NCI-H524 treated with DMSO at 0.1 percent for 48 hours (cell line): ENCODE data around the gene KLHL40.
"Not testable (repeated sequence)": the region's sequence is repeated elsewhere in the genome, so short reads cannot be mapped to it uniquely, and the experiment has no call there.

Source experiments
- DNase-seq: peaks from one replicate; lab custom pipeline; 2025; lab: John Stamatoyannopoulos, UW

KLHL40 gene

GRCh38 chr3:42705058-42705767 lies 19.9 kb downstream of the KLHL40 start:
- DNase-seq: no peak

DNA sequence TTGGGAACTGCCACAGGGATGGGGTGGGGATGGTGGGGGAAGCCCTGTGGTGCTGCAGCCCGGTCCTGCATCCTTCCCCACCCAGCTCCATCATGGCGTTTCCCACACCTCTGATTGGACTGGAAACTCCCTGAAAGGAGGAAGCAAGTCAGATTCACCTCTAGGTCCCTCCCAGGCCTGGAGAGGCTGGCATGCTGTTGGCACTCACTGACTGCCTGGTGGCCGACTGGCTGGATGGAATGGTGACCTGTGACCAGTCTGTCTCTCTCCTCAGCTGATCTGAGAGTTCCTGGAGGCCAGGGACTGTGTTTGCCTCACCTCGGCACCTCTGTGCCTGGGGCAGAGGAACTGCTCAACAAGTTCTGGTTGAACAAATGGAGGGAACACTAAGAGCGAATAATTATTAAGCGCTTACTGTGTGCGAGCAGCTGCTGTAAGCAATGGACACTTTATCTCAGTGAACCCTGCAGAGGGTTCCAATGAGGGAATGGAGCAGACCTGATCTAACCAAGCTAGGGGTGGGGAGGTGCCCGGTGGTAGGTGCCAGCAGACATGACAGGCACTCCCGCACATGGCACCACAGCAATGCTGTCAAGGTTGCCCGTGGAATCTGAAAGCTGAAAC lies 20.7 kb downstream of the KLHL40 start:
- DNase-seq: no peak

GRCh38 chr3:42706721-42707619 lies 21.6 kb downstream of the KLHL40 start:
- DNase-seq: no peak

DNA sequence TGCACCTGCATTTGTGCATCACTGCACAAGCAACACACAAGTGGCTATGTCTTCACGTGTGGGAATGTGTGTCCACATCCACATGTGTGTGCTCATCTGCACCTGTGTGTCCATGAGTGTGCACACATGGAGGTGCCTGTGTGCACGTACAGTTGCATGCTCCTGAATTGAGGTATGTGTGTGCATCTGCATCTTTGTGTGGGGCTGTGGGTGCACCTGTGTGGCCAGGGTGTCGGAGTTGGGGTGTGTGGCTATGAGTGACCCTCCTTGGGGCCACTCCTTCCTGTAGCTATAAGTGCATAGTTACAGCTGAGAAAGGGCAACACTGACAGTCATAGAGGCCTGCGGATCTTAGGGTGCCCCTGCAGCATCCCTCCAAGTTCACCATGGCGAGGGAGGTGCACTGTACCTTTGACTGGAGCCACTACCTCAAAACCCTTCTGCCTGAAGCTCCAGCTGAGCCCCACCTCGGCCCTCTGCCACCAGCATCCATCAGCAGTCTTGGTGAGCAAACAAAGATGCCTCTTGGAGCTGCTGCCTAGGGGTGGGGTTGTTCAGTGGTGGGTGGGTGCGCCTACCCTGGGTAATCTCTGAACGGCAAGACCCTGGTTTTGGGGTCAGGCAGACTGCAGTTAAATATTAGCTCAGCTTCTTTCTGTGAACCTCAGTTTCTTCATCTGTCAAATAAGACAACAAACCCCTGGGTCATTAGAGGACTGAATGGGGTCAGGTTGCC lies 22.5 kb downstream of the KLHL40 start:
- no peak for DNase-seq

GRCh38 chr3:42708611-42709151 lies 23.3 kb downstream of the KLHL40 start:
- DNase-seq: no peak

GRCh38 chr3:42709621-42710020 lies 24.3 kb downstream of the KLHL40 start:
- DNase-seq: no peak

- no peak for DNase-seq
These were observed 25.1 kb downstream of the KLHL40 start for GRCh38 chr3:42710323-42711021.

GRCh38 chr3:42711491-42712343 lies 26.4 kb downstream of the KLHL40 start:
- DNase-seq: no peak

DNA sequence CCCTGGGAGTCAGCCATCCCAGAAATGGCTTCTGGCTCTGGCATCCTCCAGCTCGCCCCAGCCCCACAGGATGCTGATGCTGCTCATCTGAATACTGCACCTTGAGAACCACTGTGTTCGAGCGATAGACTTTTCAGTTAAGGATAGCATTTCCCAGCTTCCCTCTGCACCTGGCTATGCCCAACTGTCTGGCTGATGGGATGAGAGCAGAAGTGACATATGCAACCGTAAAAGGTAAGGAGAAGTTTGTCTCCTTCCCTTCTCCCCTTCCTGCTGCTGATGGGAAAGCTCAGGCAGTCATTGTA lies 27.0 kb downstream of the KLHL40 start:
- no peak for DNase-seq

DNA sequence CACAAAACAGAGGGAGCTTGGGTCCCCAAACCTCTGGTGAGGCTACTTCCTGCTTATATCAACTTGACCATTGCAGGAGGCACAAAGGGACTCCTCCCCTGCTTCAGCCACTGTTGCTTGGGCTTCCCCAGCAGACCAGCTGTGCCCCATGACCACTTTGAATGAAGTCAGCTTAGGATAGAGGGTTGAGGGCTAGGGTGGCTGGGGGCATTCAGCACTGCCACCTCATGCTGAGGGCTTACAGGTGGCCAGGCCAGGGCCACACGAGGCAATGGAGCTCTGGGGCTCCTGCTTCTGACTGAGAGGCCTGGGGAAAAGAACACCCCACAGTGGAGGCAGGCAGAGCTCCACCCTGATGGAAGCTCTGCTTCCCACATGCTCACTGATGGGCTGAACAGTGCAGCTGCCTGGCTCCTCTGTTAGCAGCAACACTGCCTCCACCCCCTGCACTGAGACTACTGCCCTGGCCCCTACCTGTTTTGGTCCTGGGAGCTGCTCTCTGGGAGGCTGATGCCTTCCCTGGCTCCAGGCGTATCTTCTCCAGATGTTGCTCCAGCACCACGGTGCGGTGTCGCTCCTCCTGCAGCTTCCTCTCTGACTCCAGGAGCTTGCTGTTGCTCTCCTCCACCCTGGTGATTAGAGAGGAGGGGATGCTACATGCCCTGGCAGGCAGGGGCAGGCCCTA lies 27.5 kb downstream of the KLHL40 start:
- no peak for DNase-seq

DNA sequence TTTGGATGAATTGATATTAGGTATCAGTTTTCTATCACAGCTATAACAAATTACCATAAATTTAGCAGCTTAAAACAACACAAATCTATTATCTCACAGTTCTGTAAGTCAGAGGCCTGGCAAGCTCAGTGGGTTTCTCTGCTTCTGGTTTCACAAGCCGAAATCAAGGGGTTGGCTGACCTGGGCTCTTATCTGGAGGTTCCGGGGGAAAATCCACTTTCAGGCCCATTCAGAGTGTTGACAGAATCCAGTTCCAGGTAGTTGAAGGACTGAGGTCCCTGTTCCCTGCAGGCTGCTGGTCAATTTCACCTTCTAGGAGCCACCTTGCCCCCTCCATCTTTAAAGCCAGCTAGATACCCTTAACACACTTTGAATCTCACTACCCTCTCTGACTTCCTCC lies 28.4 kb downstream of the KLHL40 start:
- DNase-seq: no peak

DNA sequence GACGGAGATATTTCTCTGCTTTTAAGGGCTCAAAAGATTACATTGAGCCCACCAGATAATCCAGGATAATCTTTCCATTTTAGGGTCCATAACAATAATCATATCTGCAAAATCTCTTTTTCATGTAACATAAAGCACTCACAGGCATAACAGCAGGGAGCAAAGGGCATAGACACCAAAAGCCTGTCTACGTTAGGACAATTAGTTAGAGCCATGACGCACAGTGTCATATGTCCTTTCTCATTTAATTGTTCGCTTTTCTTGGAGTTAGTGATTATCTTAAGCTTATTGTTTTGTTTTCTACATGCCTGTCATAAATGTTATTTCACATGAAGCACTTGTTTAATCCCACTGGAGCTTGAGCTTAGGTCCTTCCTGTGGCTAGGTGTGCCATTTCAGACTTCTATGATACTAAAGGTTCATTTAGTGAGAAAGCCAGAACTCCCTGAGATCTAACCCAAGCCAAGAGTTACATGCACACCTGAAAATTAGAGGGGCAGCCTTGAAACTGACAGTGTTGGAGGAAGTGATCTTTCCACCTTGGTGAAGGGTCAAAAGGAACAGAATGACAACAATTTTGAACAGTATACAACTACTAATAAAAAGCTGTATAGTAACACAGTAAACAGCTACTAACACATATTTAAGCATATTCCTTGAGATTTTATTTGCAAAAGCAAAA lies 29.0 kb downstream of the KLHL40 start:
- no peak for DNase-seq

- DNase-seq: no peak
These were observed 32.0 kb downstream of the KLHL40 start for GRCh38 chr3:42717306-42717705.

DNA sequence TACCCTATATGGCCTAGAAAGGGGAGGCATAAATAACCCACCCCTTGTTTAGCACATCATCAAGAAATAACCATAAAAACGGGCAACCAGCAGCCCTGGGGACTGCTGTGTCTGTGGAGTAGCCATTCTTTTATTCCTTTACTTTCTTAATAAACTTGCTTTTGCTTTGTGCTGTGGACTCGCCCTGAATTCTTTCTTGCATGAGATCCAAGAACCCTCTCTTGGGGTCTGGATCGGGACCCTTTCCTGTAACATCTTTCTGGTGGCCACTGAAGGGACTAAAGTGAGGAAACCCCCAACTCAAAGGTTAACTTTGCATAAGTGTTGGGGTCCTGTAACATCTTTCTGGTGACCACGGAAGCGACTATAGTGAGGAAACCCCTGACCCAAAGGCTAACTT lies 33.0 kb downstream of the KLHL40 start:
- DNase-seq: no peak

- DNase-seq: no peak
These were observed 33.7 kb downstream of the KLHL40 start for GRCh38 chr3:42719002-42719401.

DNA sequence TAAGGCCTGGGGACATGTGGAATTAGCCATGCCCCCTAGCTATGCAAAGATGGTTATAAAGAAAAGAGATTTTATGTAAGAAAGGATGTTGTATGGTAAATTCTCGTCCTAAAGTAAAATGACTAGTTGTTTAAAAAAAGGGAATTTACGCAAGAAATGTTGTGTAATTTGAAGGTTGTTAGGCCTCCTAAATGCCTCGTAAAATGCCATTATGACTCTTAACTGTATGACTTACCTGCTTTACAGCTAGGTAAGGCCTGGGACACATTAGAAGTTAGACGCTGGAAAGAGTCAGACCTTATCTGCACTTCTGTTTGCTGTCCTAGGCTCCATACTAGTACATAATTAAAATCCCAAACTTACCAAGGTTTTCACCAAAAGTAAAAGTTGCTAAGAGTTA lies 34.8 kb downstream of the KLHL40 start:
- no peak for DNase-seq

- DNase-seq: no peak
These were observed 36.4 kb downstream of the KLHL40 start for GRCh38 chr3:42721690-42722089.

DNA sequence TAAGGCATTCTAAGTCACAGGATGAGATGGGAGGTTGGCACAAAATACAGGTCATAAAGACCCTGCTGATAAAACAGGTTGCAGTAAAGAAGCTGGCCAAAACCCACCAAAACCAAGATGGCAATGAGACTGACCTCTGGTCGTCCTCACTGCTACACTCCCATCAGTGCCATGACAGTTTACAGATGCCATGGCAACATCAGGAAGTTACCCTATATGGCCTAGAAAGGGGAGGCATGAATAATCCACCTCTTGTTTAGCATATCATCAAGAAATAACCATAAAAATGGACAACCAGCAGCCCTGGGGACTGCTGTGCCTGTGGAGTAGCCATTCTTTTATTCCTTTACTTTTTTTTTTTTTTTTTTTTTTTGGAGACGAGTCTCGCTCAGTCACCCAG lies 37.1 kb downstream of the KLHL40 start:
- DNase-seq: not testable (repeated sequence)

DNA sequence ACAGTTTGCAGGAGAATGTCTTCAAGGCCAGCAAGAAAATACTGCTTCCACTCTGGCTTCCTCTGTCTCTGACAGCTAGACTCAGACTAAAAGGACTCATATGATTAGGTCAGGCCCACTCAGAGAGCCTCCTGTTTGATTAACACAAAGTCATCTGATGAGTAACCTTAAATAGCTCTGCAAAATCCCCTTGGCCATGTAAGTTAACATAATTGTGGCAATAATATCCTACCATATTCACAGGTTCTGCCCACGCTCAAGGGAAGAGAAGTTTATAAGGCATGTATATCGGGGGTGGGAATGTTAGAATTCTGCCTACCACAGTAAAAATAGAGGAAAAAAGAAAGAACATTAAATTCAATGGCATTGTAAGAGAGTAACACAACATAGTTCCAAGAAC lies 37.9 kb downstream of the KLHL40 start:
- DNase-seq: no peak
